PC-9 (cell line): ENCODE results near the gene ACTR10. TPM values are rescaled to one million over a fixed set of nuclear protein-coding genes. Genes with fewer than 3 reads are reported as not detected.

Source experiments
- BruUV-seq: library from RNA; stranded (reverse); fragments of 400-500 nt; replicated peaks from 2 replicates; lab custom pipeline; 2021; lab: Mats Ljungman, UMichigan
- CTCF ChIA-PET: fragments of 300-600 bp; sonication (Branson Sonifier 250); formaldehyde crosslinking; loops from one replicate; lab custom pipeline; 2022; ENCODE audit warnings: antibody characterized with exemption; lab: Charles Lee
- POLR2A ChIA-PET: fragments of 300-600 bp; sonication (Branson Sonifier 250); formaldehyde crosslinking; loops from one replicate; lab custom pipeline; 2022; ENCODE audit warnings: antibody characterized with exemption; ENCODE audit not compliant: unreplicated experiment; lab: Charles Lee
- DNase-seq, 2 experiments: peaks; one replicate each; pipeline versions ENCODE4 v3.0.0 to v3.0.0-alpha.2; 2015 to 2022; ENCODE audit warnings: mixed read lengths in 1 of 2
- H2AFZ ChIP-seq: fragments of 200-600 bp; sonication (generic); 2 replicates; pipeline ENCODE4 v1.8.1; 2017; ENCODE audit warnings: antibody characterized with exemption
- H3F3A ChIP-seq: fragments of 200-600 bp; sonication (generic); 2 replicates; pipeline ENCODE4 v1.8.1; 2017; ENCODE audit warnings: antibody characterized with exemption, mild to moderate bottlenecking, low read depth; ENCODE audit not compliant: insufficient read depth
- H3K27ac ChIP-seq: fragments of 200-600 bp; sonication (generic); 2 replicates; pipeline ENCODE4 v1.6.1; 2016; ENCODE audit warnings: mixed run types
- H3K27me3 ChIP-seq: fragments of 200-600 bp; sonication (generic); 2 replicates; pipeline ENCODE4 v1.6.1; 2016; ENCODE audit warnings: low read depth, mixed run types; ENCODE audit not compliant: insufficient read depth
- H3K36me3 ChIP-seq: fragments of 200-600 bp; sonication (generic); 2 replicates; pipeline ENCODE4 v1.6.1; 2016; ENCODE audit warnings: low read depth, mixed run types
- H3K4me1 ChIP-seq: fragments of 200-600 bp; sonication (generic); replicated peaks from 2 replicates; pipeline ENCODE4 v1.6.1; 2016; ENCODE audit warnings: mixed run types; ENCODE audit not compliant: insufficient read depth
- H3K4me2 ChIP-seq: fragments of 200-600 bp; sonication (generic); 2 replicates; pipeline ENCODE4 v1.6.1; 2017; ENCODE audit warnings: mixed run types
- H3K4me3 ChIP-seq: fragments of 200-600 bp; sonication (generic); 2 replicates; pipeline ENCODE4 v1.6.1; 2016; ENCODE audit warnings: mixed run types
- H3K79me2 ChIP-seq: fragments of 200-600 bp; sonication (generic); 2 replicates; pipeline ENCODE4 v1.6.1; 2017; ENCODE audit warnings: low read depth, mixed run types
- H3K9me2 ChIP-seq: fragments of 200-600 bp; sonication (generic); 2 replicates; pipeline ENCODE4 v1.8.1; 2017; ENCODE audit warnings: mild to moderate bottlenecking; ENCODE audit not compliant: insufficient read depth
- H3K9me3 ChIP-seq: fragments of 200-600 bp; sonication (generic); 2 replicates; pipeline ENCODE4 v1.8.1; 2016; ENCODE audit warnings: low read depth; ENCODE audit not compliant: insufficient read depth
- H4K20me1 ChIP-seq: fragments of 200-600 bp; sonication (generic); 2 replicates; pipeline ENCODE4 v1.8.1; 2017; ENCODE audit not compliant: insufficient read depth
- EZH2 ChIP-seq: fragments of 200-600 bp; sonication (generic); IDR thresholded peaks from 2 replicates; pipeline ENCODE4 v1.8.0; 2017; ENCODE audit warnings: antibody characterized with exemption, low read depth
- intact Hi-C: fragments of 100-400 bp; cut with micrococcal nuclease; formaldehyde crosslinking; loops from one replicate; pipeline ENCODE4 v1.10.0; 2022; ENCODE audit not compliant: unreplicated experiment
- total RNA-seq: library from RNA; stranded (reverse); gene quantifications from 2 replicates; pipeline ENCODE4 v1.2.3, GENCODE V29; 2021
- TF ChIP-seq, protein P1 (sequence below): fragments of 200-600 bp; sonication (generic); conservative IDR thresholded peaks from 2 replicates; pipeline ENCODE4 v1.6.1; 2017; ENCODE audit warnings: mixed run types, antibody characterized with exemption, mild to moderate bottlenecking, moderate library complexity

Gene ACTR10
- total RNA-seq, 1 experiment from 2014 or later: 36.3 TPM

GRCh38 chr14:58239244-58240195 is 39.6 kb downstream of the ACTR10 start:
- Histone ChIP-seq H3K9me3 (no peaks in the 10 kb centered on the region), H3K79me2 (no peaks in the 10 kb centered on the region), H4K20me1 (no peaks in the 10 kb centered on the region), H3K27me3 (no peaks in the 10 kb centered on the region), H3F3A (peaks cover 5% of the 10 kb centered on the region), H3K9me2 (no peaks in the 10 kb centered on the region), H3K4me2 (peak overlapping the region; percentile 80), H2AFZ (peak overlapping the region; percentile 82), H3K27ac (no peak overlapping the region), H3K36me3 (no peaks in the 10 kb centered on the region), H3K4me3 (peak overlapping the region; percentile 90), H3K4me1 (peaks cover 17% of the 10 kb centered on the region)
- no TSS peak for BruUV-seq
- ChIA-PET CTCF (no interaction called here), POLR2A (no interaction called here)
- DNase-seq: peak; percentile 57 to 67
- TF ChIP-seq EZH2: no peak
- TF ChIP-seq, protein P1, sequence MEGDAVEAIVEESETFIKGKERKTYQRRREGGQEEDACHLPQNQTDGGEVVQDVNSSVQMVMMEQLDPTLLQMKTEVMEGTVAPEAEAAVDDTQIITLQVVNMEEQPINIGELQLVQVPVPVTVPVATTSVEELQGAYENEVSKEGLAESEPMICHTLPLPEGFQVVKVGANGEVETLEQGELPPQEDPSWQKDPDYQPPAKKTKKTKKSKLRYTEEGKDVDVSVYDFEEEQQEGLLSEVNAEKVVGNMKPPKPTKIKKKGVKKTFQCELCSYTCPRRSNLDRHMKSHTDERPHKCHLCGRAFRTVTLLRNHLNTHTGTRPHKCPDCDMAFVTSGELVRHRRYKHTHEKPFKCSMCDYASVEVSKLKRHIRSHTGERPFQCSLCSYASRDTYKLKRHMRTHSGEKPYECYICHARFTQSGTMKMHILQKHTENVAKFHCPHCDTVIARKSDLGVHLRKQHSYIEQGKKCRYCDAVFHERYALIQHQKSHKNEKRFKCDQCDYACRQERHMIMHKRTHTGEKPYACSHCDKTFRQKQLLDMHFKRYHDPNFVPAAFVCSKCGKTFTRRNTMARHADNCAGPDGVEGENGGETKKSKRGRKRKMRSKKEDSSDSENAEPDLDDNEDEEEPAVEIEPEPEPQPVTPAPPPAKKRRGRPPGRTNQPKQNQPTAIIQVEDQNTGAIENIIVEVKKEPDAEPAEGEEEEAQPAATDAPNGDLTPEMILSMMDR: no peak
- intact Hi-C loops: loop anchor here (10.0 kb wide), 1 partner anchor 135 kb away; no protein-coding TSS in a partner anchor

DNA sequence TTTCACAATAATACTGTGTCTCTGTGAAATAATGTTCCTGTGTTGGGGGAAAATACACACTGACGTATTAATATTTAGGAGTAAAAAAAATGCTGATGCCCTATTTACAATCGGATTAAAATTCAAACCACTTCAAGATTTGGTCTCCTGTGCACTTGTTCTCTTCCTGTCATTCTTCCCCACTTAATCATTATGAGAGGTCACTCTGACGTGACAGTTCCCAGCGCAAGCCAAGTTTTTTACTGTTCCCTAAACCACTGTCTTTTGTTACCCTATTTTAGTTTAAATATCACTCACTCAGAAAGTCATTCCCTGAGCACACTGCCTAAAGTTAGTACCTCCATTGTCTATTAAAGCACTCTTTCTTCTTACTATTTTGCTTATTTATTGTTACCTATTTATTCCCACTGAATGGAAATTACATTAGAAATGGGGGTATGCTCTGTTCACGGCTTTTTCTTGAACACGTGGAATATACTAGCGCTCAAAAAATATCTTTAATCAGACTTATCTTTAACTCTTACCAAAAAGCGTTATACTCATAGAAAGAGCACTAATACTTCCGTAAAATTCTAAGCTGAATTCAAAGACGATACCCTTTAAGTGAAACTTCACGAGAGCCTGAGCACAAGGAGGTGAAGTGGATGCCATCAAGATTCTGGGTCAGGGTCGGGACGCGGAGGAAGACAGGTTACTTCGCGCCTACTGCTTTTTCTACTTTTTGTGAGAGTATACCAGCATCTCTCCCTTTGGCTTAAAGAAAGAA is 44.0 kb downstream of the ACTR10 start:
- H3F3A ChIP-seq: peaks cover 22% of the 10 kb centered on the region
- intact Hi-C loops: loop anchor here (1.0 to 10.0 kb wide), 3 partner anchors 43 to 139 kb away; partner anchors contain the start of genes ACTR10 and ARID4A
- H4K20me1 ChIP-seq: peaks cover 23% of the 10 kb centered on the region
- TF ChIP-seq EZH2: no peak
- TF ChIP-seq, protein P1: no peak
- DNase-seq: peak in 1 of 2 experiments; percentile 42
- POLR2A ChIA-PET: interaction anchor here (0.5 to 1.3 kb wide), 5 partner anchors 54 to 1657 kb away, joined by 3 to 14 read pairs (median 8); partner anchors contain the start of gene ARID4A
- H3K4me2 ChIP-seq: peak overlapping the region; percentile 90
- H3K79me2 ChIP-seq: peaks cover 40% of the 10 kb centered on the region
- TSS peak; percentile 80 for BruUV-seq
- H2AFZ ChIP-seq: peak overlapping the region; percentile 90
- peaks cover 34% of the 10 kb centered on the region for H3K4me1 ChIP-seq
- H3K4me3 ChIP-seq: peak overlapping the region; percentile 87
- peak overlapping the region; percentile 97 for H3K27ac ChIP-seq
- no peaks in the 10 kb centered on the region for H3K9me3 ChIP-seq
- no peaks in the 10 kb centered on the region for H3K9me2 ChIP-seq
- H3K36me3 ChIP-seq: peaks cover 11% of the 10 kb centered on the region
- CTCF ChIA-PET: no interaction called here
- no peaks in the 10 kb centered on the region for H3K27me3 ChIP-seq
